Measurements from ENCODE around the gene SUDS3.

DNA sequence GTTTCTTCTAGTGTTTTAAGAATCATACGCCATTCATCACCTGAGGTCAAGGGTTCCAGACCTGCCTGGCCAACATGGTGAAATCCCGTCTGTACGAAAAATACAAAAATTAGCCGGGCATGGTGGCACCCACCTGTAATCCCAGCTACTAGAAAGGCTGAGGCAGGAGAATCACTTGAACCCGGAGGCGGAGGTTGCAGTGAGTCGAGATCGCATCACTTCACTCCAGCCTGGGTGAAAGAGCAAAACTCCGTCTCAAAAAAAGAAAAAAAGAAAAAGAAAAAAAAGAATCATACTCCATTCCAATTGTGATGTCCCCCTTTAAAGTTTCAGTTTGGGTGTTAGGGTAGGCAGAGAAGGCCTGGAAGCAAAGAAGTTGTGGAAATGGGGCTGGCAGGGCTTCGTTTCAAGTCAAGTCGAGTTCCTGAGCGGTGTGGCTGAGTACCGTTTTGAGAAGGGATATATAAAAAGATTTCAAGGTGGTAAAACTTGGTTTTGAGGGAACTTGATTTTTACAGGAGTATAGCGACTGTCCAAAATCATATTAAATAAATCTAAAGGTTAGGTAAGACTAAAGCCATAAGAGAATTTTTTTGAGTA, 2.1 kb upstream of the SUDS3 start:
- TF ChIP-seq HDGF (IDR thresholded peaks at IDR 0.05; ENCODE audit: borderline replicate concordance) (no peak), SP1 (IDR thresholded peaks at IDR 0.05) (no peak), ARNT (IDR thresholded peaks at IDR 0.05) (no peak), ELF4 (IDR thresholded peaks at IDR 0.05) (no peak)

Measured in HEK293T (cell line).